B cell (primary cell): ENCODE results near the gene PACRG.

ENCODE experiments used
- CTCF ChIP-seq: fragments of 200-600 bp; IDR thresholded peaks from one replicate; pipeline ENCODE4 v1.8.0; 2022; ENCODE audit warnings: antibody characterized with exemption, mild to moderate bottlenecking
- EZH2 ChIP-seq: IDR thresholded peaks from 2 replicates; pipeline ENCODE4 v1.6.1; 2012; ENCODE audit warnings: borderline replicate concordance, low read depth, mild to moderate bottlenecking, moderate library complexity, low read length; ENCODE audit not compliant: insufficient read depth, poor library complexity, severe bottlenecking

- TF ChIP-seq EZH2, result no peak
- TF ChIP-seq CTCF, result no peak
Observed at GRCh38 chr6:163345931-163346330, 618.2 kb downstream of the PACRG start.
